Chondrocyte (in vitro differentiated cells): ENCODE results near the gene TOP2B. TPM values are rescaled to one million over a fixed set of nuclear protein-coding genes. Genes with fewer than 3 reads are reported as not detected.

Source experiments
- DNase-seq: peaks from one replicate; pipeline ENCODE4 v3.0.0; 2021; ENCODE audit warnings: mixed read lengths, low spot score
- H3K27ac Mint-ChIP-seq: one replicate; pipeline ENCODE4 v1.8.0; 2021; ENCODE audit warnings: mild to moderate bottlenecking, moderate library complexity, mixed read lengths; ENCODE audit not compliant: unreplicated experiment
- H3K27me3 Mint-ChIP-seq: 2 replicates; pipeline ENCODE4 v1.8.0; 2021; ENCODE audit warnings: low read depth, mixed read lengths
- H3K36me3 Mint-ChIP-seq: 2 replicates; pipeline ENCODE4 v1.8.0; 2021; ENCODE audit warnings: low read depth, mixed read lengths
- H3K4me1 Mint-ChIP-seq: 2 replicates; pipeline ENCODE4 v1.8.0; 2021; ENCODE audit warnings: low read depth, mild to moderate bottlenecking, mixed read lengths
- H3K4me3 Mint-ChIP-seq: one replicate; pipeline ENCODE4 v1.8.0; 2021; ENCODE audit warnings: mild to moderate bottlenecking, moderate library complexity, mixed read lengths; ENCODE audit not compliant: unreplicated experiment
- H3K9me3 Mint-ChIP-seq: 2 replicates; pipeline ENCODE4 v1.8.0; 2021; ENCODE audit warnings: low read depth, mixed read lengths
- CTCF ChIP-seq: fragments of 200-600 bp; sonication (generic); IDR thresholded peaks from 2 replicates; pipeline ENCODE4 v1.5.0; 2021; ENCODE audit warnings: antibody characterized with exemption, mild to moderate bottlenecking, moderate library complexity
- total RNA-seq: library from RNA; stranded (reverse); gene quantifications from 3 replicates; pipeline ENCODE4 v1.2.1, GENCODE V29; 2021

TOP2B gene
- total RNA-seq, 1 donor from 2014 or later, result 80.9 TPM

- Mint-ChIP-seq H3K9me3 (no peaks in the 10 kb centered on the region), H3K27ac (peak overlapping the region; percentile 97), H3K4me3 (peak overlapping the region; percentile 96), H3K36me3 (no peaks in the 10 kb centered on the region), H3K4me1 (peaks cover 51% of the 10 kb centered on the region), H3K27me3 (no peaks in the 10 kb centered on the region)
- no peak for DNase-seq
- no peak for TF ChIP-seq CTCF
These were observed 1.3 kb downstream of the TOP2B start for GRCh38 chr3:25663347-25663868.

GRCh38 chr3:25662736-25663320, 1.9 kb downstream of the TOP2B start:
- H3K9me3 Mint-ChIP-seq, result no peaks in the 10 kb centered on the region
- peak overlapping the region; percentile 96 for H3K4me3 Mint-ChIP-seq
- no peaks in the 10 kb centered on the region for H3K27me3 Mint-ChIP-seq
- TF ChIP-seq CTCF, result no peak
- H3K4me1 Mint-ChIP-seq, result peaks cover 51% of the 10 kb centered on the region
- H3K36me3 Mint-ChIP-seq, result no peaks in the 10 kb centered on the region
- peak overlapping the region; percentile 97 for H3K27ac Mint-ChIP-seq
- DNase-seq, result no peak

- Mint-ChIP-seq H3K27ac (peak overlapping the region; percentile 18), H3K4me1 (peaks cover 57% of the 10 kb centered on the region), H3K36me3 (no peaks in the 10 kb centered on the region), H3K27me3 (no peaks in the 10 kb centered on the region), H3K9me3 (no peaks in the 10 kb centered on the region), H3K4me3 (peak overlapping the region; percentile 28)
- DNase-seq, result no peak
- peak; percentile 32 for TF ChIP-seq CTCF
These were observed 2.8 kb downstream of the TOP2B start for GRCh38 chr3:25661694-25662437.

GRCh38 chr3:25658836-25659235, 5.9 kb downstream of the TOP2B start:
- Mint-ChIP-seq H3K4me1 (peaks cover 57% of the 10 kb centered on the region), H3K9me3 (no peaks in the 10 kb centered on the region), H3K27ac (peak overlapping the region; percentile 15), H3K27me3 (no peaks in the 10 kb centered on the region), H3K36me3 (no peaks in the 10 kb centered on the region), H3K4me3 (no peak overlapping the region)
- no peak for TF ChIP-seq CTCF
- DNase-seq, result no peak

- no peak for TF ChIP-seq CTCF
- Mint-ChIP-seq H3K4me1 (peaks cover 62% of the 10 kb centered on the region), H3K27ac (no peak overlapping the region), H3K36me3 (no peaks in the 10 kb centered on the region), H3K9me3 (no peaks in the 10 kb centered on the region), H3K27me3 (no peaks in the 10 kb centered on the region), H3K4me3 (no peak overlapping the region)
- no peak for DNase-seq
These were observed 7.4 kb downstream of the TOP2B start for GRCh38 chr3:25657293-25657692.
